Ureter (tissue), 1 donor: ENCODE data around the gene SIX4. TPM values are rescaled to one million over a fixed set of nuclear protein-coding genes. Genes with fewer than 3 reads are reported as not detected.
"Not testable (repeated sequence)": the region's sequence is repeated elsewhere in the genome, so short reads cannot be mapped to it uniquely, and the experiment has no call there.

ENCODE experiments used
- DNase-seq: peaks from one replicate; pipeline ENCODE4 v3.0.0-alpha.2; 2020; ENCODE audit warnings: low spot score
- total RNA-seq: library from RNA; stranded (reverse); gene quantifications from one replicate; pipeline ENCODE4 v1.2.4, GENCODE V29; 2023
- donor health status: DM: yes; HTN: yes; CAD: no.

Gene SIX4
- total RNA-seq, result 7.3 TPM

DNA sequence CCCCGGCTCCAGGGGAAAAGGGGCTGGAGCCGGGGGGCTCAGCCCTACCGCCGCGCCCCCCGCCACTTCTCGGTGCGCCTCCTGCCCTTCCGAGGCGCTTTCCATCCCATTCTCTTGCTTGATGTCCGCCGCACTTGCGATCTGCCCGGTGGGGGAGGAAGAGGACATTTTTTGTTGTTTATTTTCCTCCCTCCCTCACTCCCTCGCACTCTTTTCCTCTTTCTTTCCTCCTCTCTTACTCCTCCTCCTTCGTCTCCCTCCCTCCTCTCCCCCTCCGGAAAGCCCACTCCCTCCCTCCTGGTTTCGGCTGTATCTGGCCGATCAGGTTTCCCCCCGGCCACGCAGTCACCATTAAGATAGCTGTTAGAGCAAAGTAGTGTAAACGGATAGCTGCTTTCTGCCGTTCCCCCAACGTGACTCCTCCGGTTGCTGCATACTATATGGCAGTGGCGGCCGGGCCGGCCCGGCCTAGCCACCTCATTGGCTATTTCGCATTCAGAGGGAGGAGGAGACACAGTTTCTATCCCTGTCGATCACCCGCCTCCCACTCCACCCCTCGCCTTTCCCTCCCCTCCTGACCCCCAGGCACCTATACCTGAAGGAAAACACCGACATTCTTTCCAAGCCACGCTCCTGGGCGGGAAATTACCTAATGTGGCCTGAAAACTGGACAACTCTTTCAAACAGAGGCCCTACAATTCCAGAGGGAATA is at the start of gene SIX4:
SIX4 (minus strand) TSS at position 445 of the 712 bp plus-strand sequence; CDS start at position 168, 277 bp downstream.
- DNase-seq, result peak; percentile 80

DNA sequence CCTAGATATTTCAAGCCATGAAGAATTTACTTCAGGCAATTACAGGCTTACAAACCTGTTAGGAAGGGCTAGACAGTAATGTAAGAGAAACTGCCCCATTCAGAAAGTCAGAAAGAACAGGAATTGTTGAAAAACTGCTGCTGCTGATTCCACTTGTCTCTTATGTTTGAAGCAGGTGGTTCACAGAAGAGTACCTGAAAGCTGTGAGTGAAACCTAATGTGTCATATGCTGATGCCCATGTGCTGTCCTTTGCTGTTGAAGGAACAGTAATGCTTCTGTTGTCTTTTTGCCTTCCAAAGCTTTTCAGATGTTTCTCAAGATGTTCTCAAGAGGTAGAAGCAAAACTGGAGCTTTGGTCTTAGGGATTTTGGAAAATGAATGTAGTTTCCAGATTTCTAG is 49.4 kb upstream of the SIX4 start:
- DNase-seq, result no peak

DNA sequence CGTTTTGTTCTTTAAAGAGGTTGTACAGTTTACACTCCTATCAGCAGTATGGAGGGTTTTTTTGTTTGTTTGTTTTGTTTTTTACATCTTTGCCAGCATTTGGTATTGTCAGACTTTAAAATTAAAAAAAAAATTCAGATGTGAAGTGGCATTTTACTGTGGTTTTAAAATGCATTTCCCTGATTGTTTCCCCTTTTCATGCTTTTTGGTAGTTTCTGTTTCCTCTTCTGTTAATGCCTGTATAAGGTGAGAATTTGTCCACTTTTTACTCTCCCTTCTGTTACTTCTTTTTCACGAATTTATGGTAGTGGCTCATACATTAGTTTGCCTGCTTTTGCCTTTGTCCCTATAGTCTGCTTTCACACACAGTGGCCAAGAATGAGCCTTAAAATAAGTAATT is 47.0 kb upstream of the SIX4 start:
- DNase-seq, result no peak

DNA sequence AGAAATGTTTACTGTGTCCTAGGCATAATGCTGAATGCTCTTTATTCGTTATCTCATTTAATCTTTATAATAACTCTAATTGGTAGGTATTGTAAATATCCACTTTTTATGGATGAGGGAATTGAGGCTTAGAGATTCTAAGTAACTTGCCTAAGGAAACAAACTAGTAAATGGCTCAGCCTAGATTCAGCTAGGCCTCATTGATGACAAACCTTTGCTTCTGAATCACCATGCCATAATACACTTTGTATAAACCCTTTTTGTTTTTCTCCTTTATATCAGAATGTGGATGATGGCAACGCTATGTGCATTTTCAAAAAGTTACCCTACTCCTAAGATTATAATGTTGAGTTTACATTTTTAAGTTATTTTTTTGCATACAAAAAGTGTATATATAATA is 44.5 kb upstream of the SIX4 start:
- no peak for DNase-seq

DNA sequence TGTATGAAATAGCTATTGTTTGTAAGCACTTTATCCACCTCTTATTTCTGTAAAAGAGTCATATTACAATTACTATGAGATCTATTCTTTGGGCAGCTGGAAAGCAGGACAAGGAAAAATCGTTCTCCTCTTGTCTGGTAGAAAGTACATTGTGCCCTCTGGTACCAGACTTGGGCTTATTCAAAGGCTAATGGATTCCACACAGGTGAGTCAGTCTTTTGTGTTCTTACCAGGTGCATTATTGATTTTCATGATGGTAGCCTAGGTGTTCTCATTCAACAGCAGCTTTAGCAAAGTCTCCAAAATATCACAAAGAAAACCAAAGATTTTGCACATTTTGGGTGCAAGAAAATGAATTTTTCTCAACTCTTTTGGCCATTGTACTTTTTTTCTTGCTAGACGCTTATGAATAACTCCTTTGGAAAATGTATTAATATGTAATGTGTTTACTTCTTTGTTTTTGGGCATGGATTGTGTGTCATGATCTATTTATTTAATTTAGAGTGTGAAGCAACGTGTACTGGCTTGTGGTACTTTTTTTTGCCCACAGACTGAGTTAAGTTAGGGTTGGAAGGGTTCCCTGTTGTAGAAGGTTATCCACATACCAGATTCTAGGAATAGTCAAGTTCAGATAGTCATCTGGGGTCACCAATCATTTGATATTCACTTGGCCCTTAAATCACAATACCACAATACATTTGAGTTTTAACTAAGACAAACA is 36.7 kb upstream of the SIX4 start:
- no peak for DNase-seq

DNA sequence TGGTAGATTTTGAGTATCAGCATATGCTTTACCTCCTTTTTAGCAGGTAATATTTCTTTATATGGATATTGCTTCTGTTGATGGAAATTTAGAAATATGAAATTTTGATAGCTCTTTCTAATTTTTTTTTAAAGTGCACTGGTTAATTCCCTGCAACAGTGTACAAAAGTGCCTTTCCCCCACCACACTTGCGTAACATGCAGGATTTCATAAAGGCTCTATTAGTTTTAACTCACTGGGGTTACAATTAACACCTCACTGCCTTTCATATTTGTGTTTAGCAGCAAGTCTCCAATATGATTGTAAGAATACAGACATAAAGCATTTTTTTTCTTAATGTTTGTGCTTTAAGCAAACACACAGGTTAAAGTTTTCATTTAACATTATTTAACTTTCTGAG is 36.1 kb upstream of the SIX4 start:
- DNase-seq, result no peak

DNA sequence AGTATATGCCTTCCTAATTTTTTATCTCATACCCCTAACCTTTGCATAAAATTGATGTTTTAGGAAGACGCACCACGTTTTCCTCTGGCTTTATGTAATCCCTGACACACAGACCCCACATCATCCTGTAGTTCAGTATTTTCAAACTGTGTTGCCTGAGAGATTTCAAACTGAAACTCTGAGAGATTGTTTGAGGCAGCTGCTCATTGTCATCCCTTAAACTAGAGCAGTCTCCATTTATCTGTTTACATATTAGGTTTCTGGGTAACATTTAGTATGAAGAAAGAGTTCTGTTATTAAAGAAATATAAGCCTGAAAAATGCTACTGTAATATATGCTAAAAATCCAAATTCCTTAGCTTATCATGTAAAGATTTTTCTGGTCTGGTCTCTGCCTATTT is 34.7 kb upstream of the SIX4 start:
- DNase-seq, result no peak

DNA sequence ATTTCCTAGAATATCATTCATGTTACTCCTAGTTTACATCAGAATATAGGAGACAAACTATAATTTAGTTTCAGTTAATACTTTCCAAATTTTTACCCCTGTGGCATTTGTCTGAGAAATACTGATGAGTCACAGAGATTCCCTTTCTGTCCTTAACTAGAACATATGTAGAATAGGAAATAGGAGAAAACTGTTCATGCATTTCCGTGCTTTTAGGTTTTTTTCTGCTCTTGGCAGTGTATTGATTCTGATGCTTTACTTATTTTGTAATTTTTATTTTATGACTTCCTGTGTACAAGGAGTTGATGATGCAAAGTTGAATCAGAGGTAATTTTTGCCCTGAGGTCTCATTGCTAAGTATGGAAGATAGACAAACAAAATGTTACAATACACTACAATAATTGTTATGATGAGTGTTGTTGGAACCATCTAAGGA is 33.4 kb upstream of the SIX4 start:
- DNase-seq, result no peak

DNA sequence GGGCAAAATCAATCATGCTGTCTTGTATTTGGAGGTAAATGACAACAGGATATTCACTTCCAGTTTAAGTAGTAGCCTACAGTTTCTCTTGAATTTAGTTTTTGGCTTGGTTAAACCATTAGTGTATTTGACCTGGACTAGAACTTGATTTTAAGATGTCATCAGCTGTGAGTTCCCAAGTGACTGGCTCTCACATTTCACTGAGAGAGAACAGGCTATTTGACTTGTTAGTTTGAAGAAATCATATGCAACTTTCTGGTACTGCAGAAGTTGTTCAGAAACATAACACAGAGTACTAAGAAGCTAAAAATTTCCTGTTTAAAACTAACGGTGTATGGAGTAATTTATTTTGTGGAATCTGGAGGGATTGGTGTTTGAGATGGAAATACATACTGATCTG is 32.7 kb upstream of the SIX4 start:
- DNase-seq, result no peak

DNA sequence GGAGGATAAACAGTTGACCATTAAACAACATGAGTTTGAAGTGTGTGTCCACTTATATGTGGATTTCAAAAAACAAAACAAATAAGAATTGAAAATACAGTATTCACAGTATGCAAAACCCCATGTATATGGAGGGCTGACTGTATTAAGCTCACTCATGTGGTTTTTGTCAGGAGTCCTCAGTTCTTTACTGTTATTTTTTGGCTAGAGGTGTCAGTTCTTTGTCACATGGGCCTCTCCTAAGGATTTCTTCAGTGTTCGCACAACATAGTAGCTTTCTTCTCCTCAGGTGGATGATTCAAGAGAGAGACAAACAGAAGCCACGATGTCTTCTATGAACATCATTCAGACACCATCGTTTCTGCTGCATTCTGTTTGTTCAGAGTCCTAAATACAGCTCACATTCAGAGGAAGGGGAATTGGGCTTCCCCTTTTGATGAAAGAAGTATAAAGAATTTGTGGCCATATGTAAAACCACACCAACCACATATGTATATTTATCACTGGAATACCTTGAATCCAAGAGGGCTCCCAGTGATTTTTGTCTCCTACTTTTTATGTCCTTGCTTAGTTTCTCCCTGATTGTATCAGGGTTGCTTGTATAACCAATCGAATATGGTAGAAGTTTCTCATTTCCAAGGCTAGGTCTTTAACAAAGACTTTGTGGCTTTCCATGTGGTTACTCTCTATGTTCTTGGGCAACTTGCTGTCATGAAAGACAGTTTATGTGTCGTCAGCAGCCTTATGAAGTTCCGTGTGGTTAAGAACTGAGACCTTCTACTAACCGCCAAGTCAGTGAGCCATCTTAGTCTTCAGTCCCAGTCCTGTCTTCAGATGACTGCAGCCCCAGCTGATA is 29.3 kb upstream of the SIX4 start:
- no peak for DNase-seq

DNA sequence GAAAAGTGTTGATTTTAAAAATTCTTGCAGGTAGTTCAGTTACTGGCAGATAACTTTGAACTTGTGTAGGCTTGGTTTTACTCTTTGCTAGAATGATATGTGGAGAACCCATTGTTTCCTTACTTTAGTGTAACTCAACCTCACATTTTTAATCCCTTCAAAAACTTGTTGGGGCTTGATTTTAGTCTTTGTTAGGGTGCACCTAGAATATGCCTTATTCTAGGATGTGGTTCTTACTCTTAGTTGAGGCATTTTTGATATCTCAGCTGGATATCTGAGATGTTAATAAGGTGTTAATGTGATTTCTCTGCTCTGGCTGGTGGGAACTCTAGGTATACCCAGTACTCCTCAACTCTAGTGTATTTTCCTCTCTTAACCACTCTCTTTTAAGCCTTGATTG is 20.4 kb upstream of the SIX4 start:
- no peak for DNase-seq

DNA sequence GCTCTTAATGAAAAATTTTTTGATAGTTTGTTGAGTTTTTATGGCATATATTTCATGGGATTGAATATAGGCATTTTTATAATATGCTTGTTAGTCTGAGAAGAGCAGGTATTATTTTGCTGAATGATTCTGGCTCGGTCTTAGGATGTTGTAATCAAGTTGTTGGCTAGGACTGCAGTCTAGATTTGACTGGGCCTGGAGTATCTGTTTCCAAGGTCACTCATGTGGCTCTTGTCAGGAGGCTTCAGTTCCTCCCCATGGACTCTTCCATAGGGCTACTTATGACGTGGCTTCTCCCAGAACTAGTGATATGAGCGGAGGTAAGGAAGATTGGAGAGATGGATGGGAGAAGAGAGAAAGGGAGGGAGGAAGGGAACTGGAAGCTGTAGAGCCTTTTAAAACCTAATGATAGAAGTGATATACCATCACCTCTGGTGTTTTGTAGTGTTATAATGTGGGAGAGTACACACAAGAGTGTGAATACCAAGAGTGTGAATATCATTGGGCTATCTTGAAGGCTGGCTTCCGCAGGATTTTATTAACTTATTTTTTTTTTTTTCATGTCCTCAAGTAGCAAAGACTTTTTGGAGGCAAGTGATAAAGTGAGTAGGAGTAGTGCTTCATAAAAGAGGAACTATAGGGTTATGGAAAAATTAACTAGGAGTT is 14.8 kb upstream of the SIX4 start:
- DNase-seq, result no peak

DNA sequence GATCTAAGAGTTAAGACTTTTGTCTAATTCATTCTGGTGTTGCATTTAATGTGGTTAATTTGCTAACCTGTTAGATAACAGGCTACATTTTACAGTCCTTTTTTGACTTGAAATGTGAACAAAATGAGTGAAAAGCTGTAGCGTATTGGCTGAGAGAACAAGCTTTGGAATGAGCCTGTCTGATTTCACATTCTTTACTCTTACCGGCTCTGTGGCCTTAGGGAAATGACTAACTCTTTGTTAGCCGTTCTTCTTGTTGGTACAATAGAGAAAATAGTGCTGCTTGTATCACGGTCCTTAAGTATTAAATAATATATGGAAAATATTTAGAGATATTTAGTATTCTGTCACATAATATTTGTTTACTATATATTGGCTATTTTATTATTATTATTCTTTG is 12.3 kb upstream of the SIX4 start:
- DNase-seq, result no peak

DNA sequence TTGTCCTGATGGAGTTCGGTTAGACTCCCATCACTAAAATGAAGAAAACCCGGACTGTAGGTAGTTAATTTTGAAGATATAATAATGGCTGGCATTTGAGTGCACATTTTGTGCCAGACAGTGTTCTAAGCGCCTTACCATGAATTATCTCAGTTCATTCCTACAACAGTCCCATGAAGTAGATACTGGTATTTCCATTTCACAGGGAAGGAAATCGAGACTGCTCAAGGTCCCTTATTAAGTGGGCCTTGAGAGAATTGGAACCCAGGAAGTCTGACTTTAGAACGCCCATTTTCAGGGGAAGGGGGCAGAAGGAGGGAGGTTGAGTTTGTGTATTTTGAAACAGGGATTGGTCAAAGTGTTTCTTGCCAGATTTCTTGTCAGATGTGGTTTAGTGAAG is 11.3 kb upstream of the SIX4 start:
- no peak for DNase-seq

DNA sequence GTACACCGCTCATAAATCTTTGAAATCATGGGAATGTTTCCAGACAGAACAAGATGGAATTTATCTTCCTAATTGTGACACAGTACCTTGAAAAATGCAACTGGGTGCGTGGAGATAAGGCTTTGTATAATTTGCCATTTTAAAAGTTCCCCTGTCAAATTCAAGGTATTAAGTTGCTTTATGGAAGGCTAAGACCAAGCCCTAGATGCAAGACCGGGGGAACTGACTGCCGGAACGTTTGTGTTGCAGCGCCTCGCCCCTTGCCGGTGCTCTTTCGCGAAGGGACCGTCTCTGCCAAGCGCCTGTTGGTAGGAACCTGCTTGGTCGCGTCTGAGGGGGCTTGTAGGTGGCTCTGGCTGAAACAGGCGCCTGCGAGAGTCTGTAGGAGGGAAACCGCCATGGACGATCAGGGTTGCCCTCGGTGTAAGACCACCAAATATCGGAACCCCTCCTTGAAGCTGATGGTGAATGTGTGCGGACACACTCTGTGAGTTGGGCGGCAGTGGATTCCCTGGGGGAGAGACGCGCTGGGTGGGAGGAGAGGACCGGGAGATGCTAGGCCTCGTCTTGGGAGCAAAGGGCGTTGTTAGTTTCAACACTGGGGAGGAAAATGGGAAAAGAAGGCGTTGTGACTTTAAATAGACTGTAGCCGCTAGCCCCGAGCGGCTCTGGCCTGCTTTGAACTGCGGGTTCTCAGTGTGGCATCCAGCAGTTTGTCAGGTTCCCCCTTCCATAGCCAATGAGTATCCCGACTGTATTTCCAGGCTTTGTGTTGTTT is 10.5 kb upstream of the SIX4 start, which contains the start of gene MNAT1:
MNAT1 (plus strand) TSS at position 297 of the 778 bp plus-strand sequence; CDS start at position 399, 102 bp downstream.
- DNase-seq, result peak; percentile 82

DNA sequence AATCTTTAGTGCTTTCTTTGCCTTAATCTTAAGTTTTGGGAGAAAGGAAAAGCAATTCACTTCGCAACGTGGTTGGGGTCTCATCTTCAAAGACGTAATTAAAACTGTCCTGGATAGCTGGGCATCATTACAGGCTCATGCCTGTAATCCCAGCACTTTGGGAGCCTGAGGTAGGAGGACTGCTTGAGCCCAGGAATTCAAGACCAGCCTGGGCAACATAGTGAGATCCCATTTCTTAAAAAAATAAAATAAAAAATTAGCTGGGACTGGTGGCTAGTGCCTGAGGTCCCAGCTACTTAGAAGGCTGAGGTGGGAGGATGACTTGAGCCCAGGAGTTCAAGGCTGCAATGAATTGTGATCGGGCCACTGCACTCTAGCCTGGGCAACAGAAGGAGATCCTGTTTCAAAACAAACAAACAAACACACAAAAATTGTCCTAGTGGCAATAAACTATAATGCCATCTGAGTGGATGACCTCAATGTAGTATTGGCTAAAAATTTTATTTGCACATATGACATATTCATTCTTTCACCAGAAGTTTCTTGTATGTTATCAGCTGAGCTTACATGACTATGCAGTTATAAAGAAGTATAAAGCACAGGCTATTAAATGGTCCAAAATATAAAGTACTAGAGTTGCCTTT is 8.8 kb upstream of the SIX4 start:
- no peak for DNase-seq

DNA sequence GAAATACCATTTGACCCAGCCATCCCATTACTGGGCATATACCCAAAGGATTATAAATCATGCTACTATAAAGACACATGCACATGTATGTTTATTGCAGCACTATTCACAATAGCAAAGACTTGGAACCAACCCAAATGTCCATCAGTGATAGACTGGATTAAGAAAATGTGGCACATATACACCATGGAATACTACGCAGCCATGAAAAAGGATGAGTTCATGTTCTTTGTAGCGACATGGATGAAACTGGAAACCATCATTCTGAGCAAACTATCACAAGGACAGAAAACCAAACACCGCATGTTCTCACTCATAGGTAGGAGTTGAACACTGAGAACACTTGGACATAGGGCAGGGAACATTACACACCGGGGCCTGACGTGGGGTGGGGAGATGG is 7.1 kb upstream of the SIX4 start:
- not testable (repeated sequence) for DNase-seq

DNA sequence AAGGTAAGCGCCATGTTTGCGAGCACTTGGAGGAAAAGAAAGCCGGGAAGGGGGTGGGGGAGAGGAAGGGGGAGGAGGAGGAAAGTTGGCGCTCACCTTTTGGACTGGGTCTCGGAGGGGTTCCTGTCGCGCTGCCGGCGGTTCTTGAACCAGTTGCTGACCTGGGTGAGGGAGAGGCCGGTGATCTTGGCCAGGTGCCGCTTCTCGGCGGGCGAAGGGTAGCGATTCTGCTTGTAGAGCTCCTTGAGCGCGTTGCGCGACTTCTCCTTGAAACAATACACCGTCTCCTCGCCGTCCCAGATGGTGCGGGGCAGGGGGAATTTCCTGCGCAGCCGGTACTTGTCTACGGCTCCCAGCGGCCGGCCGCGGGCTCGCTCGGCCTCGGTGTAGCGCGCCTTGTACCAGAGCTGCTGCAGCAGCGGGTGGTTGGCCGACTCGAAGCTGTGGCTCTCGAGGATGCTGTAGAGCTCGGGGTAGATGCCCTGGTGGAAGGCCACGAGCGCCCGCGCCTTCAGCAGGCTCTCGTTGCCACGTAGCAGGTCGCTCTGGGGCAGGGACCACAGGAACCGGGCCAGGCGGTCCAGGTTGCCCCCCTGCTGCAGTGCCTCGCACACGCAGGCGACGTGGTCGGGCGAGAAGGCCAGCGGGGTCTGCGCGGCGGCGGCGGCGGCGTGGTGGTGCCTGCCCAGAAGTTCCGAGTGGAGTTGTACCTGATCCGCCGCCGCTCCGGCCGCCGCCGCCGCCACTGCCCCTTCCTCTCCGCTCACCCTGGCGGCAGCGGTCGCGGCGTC is 840 bp downstream of the SIX4 start:
- DNase-seq, result peak; percentile 51

DNA sequence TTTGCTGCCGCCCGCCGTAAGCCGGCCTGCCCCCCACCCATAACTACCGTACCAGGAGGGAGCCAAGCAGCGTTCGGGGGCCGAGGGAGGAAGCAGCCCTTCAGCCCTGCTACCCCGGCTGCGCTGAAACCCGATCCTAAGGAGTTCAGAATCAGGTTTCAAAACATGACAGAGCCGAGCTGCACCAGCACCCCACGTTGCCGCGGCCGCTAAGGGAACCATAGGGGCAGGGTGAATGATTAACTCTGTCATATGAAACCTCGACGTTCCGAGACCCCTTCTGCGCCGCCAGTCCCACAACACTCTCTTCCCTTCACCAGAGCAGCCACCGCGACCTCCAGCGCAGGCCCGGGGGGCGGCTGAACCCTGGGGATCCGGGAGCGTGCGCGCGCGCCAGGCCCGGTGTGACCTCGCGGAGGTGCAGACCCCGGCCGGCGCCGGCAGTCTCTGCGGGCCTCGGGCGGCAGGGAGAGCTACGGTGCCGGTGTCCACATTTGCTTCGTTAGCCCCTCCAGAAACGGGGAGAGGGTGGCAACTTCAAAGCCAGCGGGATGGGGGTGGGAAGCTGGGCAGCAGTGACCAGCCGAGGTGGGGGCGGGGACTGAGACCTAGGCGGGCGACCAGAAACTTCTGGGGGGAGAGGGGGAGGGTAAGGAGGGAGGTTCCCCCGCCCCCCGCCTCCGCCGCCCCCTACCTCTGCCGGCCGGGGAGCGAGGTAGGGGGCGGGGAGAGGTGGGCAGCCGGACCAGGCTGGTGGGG is 1.6 kb downstream of the SIX4 start:
- peak; percentile 40 for DNase-seq
